ENCODE measurements around the gene SLBP. TPM values are rescaled to one million over a fixed set of nuclear protein-coding genes. Genes with fewer than 3 reads are reported as not detected.

Gene SLBP
- total RNA-seq, 1 donor from 2014 or later = 13.7 TPM

DNA sequence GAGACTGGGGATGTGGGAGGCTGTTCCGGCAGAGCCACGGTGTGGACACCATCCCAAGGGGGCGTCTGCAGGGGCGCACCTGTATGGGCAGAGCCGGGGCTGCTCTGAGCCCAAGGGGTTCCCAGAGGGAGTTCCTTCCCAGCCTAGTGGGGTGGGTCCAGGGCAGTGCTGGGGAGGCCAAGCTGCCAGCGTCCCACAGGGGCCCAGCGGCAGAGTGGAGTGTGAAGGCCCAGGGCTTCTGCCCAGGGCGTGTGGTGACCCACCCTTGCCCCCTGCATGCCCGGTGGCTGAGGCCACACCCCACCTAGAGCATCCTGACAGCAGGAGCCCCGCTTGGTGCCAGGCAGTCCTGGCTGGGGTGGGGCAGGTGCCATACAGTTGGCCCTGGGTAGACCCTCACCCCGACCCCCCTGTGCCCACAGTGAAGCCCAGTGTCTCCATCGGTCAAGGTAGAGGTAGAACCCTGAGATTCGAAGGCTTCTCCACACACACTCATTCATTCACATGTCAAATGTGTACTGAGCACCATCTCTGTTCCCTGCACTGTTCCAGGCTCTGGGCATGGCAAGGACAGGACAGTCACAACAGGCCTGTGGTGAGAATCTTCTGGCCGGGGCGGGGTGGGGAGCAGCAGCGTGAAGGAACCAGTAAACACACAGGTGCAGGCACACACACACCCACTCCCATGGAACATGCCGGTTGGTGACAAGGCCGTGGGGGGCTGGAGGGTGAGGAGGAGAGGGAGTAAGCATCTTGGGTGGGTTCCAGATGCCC is 38.4 kb upstream of the SLBP start:
- intact Hi-C loops (cut with DNase I) = no loop called here
- ATAC-seq (no peak), DNase-seq (ENCODE audit: missing footprints) (no peak)

DNA sequence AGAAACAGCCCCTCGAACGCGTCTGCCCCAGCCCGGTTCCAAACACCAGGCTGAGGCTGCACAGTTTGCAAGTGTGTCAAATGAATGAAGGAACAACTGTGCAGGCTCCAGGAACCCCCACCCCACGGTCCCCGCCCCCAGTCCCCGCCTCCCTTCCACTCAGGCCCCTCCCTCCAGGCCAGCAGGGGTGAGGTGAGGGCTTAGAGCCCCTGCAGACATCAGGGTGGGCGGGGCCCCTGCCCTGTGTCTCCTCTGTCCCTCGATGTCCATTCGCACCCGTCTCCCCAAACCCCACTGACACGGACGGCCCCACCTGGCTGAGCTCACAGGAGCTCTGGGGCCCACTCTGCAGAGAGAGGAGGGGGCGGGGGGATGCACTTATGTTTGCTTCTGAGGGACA is 37.7 kb upstream of the SLBP start:
- intact Hi-C loops (cut with DNase I) = no loop called here
- ATAC-seq (no peak), DNase-seq (ENCODE audit: missing footprints) (no peak)

DNA sequence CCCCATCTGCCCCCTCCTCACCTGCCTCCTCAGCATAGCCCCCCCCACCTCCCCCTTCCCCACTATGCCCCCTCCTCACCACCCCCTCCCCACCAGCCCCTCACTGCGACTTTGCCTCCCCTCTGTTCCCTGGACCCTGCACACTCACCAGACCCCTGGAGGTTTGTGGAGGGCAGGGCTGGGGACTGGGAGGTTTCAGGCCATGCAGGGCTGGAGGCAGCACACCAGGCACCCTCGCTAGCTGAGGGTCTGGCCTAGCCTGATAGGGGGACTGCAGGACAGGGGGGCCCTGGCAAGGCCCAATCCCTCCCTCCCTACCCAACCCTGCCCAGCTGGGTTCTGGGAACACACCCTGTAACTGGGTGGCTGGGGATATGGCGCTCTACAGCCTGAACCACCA is 37.3 kb upstream of the SLBP start:
- DNase-seq (ENCODE audit: missing footprints) = no peak
- intact Hi-C loops (cut with DNase I) = no loop called here
- no peak for ATAC-seq

DNA sequence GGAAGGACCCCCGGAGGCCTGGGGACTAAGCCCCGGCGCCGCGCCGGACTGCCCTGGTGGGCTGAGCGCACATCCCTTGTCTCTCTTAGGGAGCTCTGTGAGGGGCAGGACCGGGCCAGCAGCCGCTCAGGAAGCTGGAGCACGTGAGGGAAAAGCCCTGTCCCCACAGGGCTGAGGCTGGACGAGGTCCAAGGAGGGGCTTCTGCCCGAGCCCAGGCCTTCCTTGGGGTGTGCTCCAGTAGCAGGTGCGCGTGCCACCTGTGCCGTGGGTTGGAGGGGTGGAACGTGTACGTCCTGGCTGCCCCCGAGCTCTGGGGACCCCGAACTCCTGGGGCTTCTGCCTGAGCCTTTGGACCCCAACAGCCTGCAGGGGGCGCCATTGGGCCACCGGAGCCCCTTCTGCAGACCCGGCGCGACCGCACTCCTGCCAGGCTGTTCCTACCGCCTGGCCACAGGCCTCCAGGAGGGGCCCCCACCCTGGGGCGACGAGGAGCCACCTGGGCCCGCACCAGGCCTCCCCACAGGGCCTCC is 36.4 kb upstream of the SLBP start:
- DNase-seq (ENCODE audit: missing footprints) (peak; percentile 83), ATAC-seq (no peak)
- intact Hi-C loops (cut with DNase I) = no loop called here

DNA sequence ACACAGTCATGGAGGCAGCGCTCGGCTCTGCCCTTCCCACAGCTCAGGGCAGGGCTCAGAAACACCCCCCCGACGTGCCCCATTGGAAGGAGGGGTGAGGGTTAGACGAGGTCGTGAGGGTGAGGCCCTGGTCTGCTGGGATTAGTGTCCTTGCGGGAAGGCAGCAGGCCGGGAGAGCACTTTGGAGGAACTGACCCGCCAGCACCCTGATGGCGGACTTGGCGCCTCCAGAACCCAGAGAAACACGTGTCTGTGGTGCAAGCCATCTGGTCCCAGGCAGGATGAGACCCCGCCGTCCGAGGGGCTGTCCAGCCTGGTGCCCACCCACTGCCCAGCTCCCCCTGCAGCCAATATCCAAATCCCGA is 35.5 kb upstream of the SLBP start:
- intact Hi-C loops (cut with DNase I) = loop anchor here (2.0 kb wide), 1 partner anchor 151 kb away; no protein-coding TSS in a partner anchor
- no peak for DNase-seq (ENCODE audit: missing footprints)
- no peak for ATAC-seq

DNA sequence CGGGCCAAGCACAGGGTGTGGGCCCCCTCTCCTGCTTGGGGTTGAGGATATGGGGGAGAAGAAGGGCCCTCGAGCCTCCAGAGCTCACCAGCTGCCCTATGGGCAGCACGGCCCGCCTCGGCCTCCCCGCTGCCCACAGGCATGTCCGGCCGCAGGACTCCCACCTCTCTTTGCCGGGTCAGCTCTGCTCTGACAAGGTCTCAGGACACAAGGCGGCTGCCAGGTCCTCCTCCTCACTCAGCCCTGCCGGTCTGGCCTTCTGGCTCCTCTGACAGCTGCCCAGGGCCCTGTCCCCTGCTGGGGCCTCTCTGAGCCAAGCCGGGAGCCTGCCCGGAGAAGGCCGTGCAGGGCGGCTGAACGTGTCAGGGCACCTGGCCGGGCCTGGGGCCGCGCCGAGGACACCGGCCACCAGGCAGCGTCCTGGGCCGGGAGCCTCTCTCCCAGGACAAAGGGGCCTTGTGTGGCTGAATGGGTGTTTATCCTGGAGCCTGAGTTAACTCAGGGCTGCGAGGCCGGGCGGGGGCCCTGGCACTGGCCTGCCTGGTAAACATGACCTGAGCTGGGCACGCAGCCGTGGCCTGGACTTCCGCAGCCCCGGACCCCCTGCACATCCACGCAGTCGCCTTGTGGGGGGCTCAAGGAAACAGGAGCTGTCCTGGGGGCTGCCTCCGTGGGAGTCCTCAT is 34.9 kb upstream of the SLBP start:
- intact Hi-C loops (cut with DNase I) = loop anchor here (1.0 to 2.0 kb wide), 2 partner anchors 63 to 152 kb away; no protein-coding TSS in a partner anchor
- ATAC-seq = no peak

DNA sequence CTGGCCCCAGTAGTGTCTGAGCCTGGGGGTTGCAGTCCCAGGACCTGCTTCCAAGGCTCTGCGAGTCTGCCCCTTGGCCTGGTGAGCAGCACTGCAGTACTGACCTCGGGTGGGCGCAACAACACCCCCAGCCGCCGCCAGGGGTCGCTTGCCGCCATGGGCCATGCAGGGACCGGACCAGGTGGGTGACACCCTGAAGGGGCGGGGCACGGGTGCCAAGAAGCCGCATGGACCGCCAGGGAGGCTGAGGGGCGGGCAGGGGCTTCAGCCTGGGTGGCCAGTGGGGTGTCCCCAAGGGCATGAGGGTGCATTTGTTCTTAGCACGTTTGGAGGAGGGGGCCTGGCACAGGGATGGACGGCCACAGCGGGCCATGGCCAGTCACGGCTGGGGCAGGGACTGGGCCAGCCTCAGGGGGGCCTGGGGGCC is 34.2 kb upstream of the SLBP start:
- DNase-seq (ENCODE audit: missing footprints) (peak; percentile 83), ATAC-seq (peak; percentile 72)
- intact Hi-C loops (cut with DNase I) = loop anchor here (1.0 to 2.0 kb wide), 2 partner anchors 64 to 153 kb away; no protein-coding TSS in a partner anchor

More for the DNA sequence above, 34.9 kb upstream of the SLBP start:
- no peak for DNase-seq (ENCODE audit: missing footprints)

DNA sequence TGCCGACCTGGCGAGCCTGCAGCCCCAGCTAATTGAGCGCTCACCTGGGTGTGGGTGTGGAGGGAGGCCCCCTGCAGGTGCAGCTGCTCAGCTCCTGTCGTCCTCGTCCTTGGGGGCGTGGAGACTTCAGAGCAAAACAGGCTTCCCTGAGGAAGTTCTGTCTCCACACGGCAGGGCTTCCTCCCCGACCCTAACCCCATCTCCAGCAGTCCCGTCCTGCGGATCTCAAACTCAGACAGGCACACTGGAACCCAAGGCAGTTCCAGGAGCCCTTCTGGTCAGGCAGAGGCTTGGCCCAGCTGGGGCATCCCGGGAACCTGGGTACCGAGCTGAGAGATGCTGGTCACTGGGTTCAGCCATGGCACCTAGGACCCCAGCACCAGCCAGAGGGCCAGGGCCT is 33.6 kb upstream of the SLBP start:
- intact Hi-C loops (cut with DNase I) = loop anchor here (1.0 to 2.0 kb wide), 2 partner anchors 65 to 153 kb away; no protein-coding TSS in a partner anchor

DNA sequence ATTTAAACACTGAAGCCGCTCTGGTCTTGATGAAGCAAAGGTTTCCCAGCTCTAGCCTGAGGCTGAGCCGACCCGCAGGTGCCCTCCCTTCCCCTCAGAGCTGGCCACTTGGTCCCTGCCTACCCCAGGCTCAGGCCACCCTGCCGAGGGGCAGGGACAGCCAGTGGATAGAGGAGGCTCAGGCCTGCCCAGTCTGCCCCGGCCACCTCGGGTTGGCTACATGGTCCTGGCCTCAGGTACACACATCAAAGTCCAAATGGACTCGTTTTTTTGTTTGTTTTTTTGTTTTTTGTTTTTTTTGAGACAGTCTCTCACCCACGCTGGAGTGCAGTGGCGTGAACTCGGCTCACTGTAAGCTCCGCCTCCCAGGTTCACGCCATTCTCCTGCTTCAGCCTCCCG is 33.0 kb upstream of the SLBP start:
- intact Hi-C loops (cut with DNase I) = no loop called here
- no peak for DNase-seq (ENCODE audit: missing footprints)
- no peak for ATAC-seq

More for the DNA sequence above, 33.6 kb upstream of the SLBP start:
- DNase-seq (ENCODE audit: missing footprints) (no peak), ATAC-seq (no peak)

DNA sequence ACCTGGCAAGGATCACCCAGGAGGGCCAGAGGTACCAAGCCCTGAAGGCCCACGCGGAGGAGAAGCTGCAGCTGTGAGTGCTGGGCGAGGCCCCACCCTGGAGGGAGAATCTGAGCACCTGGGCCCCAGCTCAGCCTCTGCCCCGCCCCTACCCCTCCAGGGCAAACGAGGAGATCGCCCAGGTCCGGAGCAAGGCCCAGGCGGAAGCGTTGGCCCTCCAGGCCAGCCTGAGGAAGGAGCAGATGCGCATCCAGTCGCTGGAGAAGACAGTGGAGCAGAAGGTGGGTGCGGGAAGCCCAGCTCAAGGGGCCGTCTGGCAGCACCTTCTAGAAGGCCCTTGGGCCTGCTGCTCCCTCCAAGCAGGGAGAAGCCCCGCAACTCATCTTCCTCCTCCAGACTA is 32.4 kb upstream of the SLBP start:
- no peak for ATAC-seq
- no peak for DNase-seq (ENCODE audit: missing footprints)
- intact Hi-C loops (cut with DNase I) = no loop called here

DNA sequence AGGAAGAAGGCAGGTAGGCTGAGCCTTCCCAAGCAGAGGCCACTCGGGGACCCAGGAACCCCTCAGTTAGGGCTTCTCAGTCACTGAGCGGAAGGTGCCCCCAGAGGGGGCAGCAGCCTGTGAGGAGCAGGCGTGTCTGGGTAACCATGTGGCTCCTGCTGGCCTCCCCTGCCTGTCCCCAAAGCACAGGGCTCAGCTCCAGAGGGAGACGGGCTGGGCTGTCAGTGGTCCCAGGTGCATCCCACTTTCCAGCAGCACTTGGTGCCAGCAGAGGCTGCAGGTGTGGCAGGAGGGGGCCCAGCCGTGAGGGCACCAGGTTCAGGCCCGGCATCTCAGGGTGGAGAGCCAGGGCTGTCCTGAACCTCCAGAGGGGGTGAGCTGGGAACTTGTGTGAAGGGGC is 31.9 kb upstream of the SLBP start:
- ATAC-seq (no peak), DNase-seq (ENCODE audit: missing footprints) (no peak)
- intact Hi-C loops (cut with DNase I) = no loop called here

DNA sequence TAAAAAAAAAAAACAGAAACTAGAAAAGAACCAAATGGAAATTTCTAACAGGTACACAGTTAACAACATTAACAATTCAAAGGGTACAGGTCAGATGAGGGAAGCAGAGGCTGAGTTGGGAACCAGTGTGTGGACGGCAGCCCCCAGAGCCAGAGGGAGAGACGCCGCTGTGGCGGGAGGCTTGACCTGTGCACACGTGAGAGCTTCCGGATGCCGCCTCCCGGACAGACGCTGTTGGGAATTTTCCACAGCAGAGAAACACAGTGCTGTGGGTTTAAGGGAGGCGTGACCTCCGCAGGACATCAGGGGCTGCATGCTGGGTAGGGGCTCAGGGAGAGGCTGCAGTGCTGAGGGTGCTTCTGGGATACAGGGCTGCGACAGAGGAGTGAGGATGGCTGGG is 31.4 kb upstream of the SLBP start:
- ATAC-seq (no peak), DNase-seq (ENCODE audit: missing footprints) (no peak)
- intact Hi-C loops (cut with DNase I) = no loop called here

DNA sequence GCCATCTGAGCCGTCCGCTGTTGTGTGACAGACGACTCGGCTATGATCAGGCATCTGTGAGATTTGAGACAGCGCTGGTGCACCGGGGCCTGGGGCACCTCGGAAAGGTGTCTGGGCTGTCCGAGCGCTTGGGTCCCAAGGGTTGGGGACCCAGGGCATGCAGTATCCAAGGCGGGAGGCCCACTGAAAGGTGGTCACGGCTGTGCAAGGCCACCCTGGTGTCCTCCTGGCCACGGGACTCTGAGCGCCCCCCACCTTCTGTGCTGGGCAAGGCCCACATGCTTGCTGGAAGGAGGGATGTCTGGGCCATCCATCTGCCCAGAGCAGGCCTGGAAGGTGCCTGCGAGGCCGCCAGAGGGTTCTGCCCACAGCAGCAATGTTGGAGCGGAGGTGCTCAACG is 29.1 kb upstream of the SLBP start:
- ATAC-seq (no peak), DNase-seq (ENCODE audit: missing footprints) (no peak)
- intact Hi-C loops (cut with DNase I) = no loop called here

DNA sequence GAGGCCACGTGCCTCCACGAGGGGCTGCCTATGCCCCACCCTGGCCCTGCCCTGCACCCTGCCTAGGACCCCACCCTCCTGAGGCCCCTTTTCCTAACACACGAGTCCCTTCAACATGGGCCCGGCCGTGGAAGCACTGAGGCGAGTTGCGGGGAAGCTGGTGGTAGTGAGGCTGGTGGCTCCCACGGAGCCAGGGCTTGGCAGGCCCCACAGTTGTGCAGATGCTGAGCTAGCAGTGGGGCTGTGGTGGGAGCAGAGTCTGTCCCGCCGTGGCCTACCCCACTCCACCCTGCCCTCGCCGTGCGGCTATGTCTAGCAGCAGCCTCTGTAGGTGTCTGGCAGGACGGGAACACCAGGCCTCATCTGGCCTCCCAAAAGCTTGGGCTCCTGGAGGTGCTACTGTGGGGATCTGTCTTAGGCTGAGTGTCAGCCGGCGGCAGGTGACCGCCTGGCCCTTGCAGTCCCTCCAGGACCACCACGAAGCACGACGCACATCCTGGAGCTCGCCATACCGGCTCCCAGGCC is 28.0 kb upstream of the SLBP start:
- intact Hi-C loops (cut with DNase I) = no loop called here
- DNase-seq (ENCODE audit: missing footprints) (no peak), ATAC-seq (no peak)

DNA sequence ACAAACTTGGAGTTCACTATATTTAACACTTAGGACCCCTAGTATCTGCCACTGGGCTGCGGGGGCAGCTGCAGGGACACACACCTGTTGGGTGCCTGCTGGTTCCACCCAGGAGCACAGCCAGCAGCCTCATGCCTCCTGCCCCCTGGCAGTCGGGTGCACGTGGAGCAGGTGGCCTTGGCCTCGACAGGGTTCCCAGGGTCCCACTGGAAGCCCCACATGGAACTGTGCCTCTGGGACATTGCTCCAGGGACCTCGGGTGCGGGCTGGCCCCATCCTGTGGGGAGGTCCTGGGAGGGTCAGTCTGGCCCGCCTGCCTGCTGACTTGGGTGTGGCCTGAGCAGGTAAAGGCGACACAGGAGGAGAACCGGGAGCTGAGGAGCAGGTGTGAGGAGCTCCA is 27.2 kb upstream of the SLBP start:
- intact Hi-C loops (cut with DNase I) = no loop called here
- DNase-seq (ENCODE audit: missing footprints) (no peak), ATAC-seq (no peak)

DNA sequence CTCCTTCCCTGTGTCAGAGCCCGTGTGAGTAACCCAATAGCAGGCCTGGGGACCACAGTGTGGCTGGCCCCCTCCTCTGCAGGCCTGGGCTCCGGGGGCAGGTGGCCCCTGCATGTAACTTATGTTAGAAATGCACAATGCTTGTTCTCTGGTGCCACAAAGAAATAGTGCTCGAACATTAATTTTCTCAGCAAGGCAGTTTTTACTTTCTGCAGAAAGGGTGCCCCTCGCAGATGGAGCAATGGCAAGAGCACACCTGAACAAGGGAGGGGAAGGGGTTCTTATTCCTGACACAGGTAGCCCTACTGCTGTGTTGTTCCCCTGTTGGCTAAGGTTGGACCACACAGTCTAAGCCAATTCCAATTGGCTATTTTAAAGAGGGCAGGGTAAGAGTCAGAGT is 26.3 kb upstream of the SLBP start:
- ATAC-seq = no peak
- intact Hi-C loops (cut with DNase I) = no loop called here
- no peak for DNase-seq (ENCODE audit: missing footprints)

DNA sequence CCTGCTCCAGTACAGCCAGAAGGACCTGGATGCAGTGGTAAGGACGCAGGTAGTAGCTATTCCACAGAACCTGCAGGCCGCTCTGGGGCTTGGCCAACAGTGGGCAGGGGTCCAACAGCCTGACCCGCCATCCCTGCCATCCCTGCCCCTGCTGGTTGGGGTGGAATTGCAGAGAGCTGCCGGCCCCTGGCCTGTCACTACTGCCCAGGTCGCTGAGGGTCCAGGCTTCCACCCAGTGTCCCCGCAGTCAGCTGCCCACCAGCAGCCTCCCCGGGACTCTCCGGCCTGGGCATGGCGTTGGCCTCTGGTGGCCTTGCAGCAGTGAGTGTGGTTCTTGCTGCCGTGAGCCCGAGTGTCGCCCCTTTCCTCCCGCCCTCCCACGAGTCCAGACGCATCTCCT is 25.5 kb upstream of the SLBP start:
- DNase-seq (ENCODE audit: missing footprints) (no peak), ATAC-seq (no peak)
- intact Hi-C loops (cut with DNase I) = no loop called here

DNA sequence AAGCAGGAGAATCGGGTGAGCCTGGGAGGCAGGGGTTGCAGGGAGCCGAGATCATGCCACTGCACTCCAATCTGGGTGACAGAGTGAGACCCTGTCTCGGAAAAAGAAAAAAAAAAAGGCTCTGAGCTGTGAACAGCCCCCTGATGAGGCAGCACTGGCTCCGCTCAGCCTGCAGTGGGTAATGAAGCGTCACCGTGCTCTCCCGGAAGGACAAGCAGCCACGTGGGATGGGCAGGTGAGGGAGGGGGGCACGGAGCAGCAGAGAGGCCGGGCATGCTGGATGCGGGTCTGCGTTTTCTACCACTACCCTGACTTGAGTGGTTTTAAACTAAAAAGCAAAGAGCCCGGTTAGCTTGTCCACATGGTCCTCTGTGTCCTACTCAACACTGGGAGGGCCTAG is 24.7 kb upstream of the SLBP start:
- DNase-seq (ENCODE audit: missing footprints) = no peak

DNA sequence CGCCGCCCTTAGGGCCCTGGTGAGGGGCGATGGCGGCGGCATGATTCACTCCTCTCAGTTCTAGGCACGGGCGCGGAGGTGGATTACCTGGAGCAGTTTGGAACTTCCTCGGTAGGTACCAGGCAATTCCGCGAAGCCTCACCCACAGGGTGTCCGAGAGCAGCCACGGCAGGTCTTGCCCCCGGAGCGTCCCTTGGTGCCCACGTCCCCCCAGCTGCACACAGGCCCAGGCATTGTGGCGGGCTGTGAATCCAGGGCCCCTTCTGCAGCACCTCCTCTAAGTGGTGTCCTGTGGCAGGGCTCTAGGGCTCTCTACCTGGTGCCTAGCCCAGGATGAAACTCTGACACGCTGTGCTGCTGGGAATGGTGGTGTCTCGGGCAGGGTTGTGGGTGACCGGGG is 23.1 kb upstream of the SLBP start:
- ATAC-seq (no peak), DNase-seq (ENCODE audit: missing footprints) (no peak)
- intact Hi-C loops (cut with DNase I) = no loop called here

More for the DNA sequence above, 24.7 kb upstream of the SLBP start:
- intact Hi-C loops (cut with DNase I) = no loop called here
- ATAC-seq = no peak

DNA sequence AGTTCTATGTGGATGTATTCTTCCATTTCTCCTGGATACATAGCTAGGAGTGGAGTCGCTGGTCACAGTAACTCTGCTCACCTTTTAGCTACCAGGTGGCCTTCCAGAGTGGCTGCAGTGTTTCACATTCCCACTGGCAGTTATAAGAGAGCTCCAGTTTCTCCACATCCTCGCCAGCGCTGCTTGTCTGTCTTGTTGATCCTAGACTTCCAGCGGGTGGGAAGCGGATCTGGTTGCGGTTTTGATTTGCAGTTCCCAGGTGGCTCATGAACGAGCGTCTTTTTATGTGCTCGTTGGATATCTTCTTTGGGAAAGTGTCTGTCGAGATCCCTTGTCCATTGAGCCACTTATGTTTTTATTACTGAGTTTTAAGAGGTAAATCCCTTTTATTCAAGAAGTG is 20.8 kb upstream of the SLBP start:
- DNase-seq (ENCODE audit: missing footprints) = peak; percentile 31
- intact Hi-C loops (cut with DNase I) = no loop called here
- ATAC-seq = no peak
